Stimulated activated CD8-positive, alpha-beta memory T cell treated with anti-CD3 and anti-CD28 coated beads, Interleukin-12 subunit alpha, Interleukin-12 subunit beta, amount 100 ng/mL, for 24 hours (primary cell): ENCODE data around the gene CRYBG1.
"Not testable (repeated sequence)": the region's sequence is repeated elsewhere in the genome, so short reads cannot be mapped to it uniquely, and the experiment has no call there.

Experiments used
- DNase-seq: peaks from one replicate; pipeline ENCODE4 v3.0.0-alpha.2; 2020; ENCODE audit errors: extremely low read depth

Gene CRYBG1

GRCh38 chr6:106527979-106528378 lies 167.5 kb downstream of the CRYBG1 start:
- DNase-seq, result no peak

- no peak for DNase-seq
Measured at GRCh38 chr6:106528521-106528920, 168.0 kb downstream of the CRYBG1 start.

- DNase-seq, result no peak
Measured at GRCh38 chr6:106529438-106529837, 168.9 kb downstream of the CRYBG1 start.

- no peak for DNase-seq
Measured at GRCh38 chr6:106530026-106530425, 169.5 kb downstream of the CRYBG1 start.

- DNase-seq, result no peak
Measured at GRCh38 chr6:106530502-106530901, 170.0 kb downstream of the CRYBG1 start.

GRCh38 chr6:106533054-106533453 lies 172.5 kb downstream of the CRYBG1 start:
- DNase-seq, result no peak

GRCh38 chr6:106534004-106534403 lies 173.5 kb downstream of the CRYBG1 start:
- DNase-seq, result no peak

- DNase-seq, result no peak
Measured at GRCh38 chr6:106534564-106534982, 174.1 kb downstream of the CRYBG1 start.

- no peak for DNase-seq
Measured at GRCh38 chr6:106535012-106535411, 174.5 kb downstream of the CRYBG1 start.

- DNase-seq, result no peak
Measured at GRCh38 chr6:106536357-106536756, 175.8 kb downstream of the CRYBG1 start.

- no peak for DNase-seq
Measured at GRCh38 chr6:106536851-106537250, 176.3 kb downstream of the CRYBG1 start.

- no peak for DNase-seq
Measured at GRCh38 chr6:106537662-106538061, 177.1 kb downstream of the CRYBG1 start.

- DNase-seq, result no peak
Measured at GRCh38 chr6:106538145-106538544, 177.6 kb downstream of the CRYBG1 start.

GRCh38 chr6:106539936-106540335 lies 179.4 kb downstream of the CRYBG1 start:
- DNase-seq, result no peak

- DNase-seq, result no peak
Measured at GRCh38 chr6:106540432-106540831, 179.9 kb downstream of the CRYBG1 start.

GRCh38 chr6:106540907-106541306 lies 180.4 kb downstream of the CRYBG1 start:
- no peak for DNase-seq

GRCh38 chr6:106546261-106546690 lies 185.8 kb downstream of the CRYBG1 start:
- DNase-seq, result no peak

GRCh38 chr6:106546691-106547414 lies 186.3 kb downstream of the CRYBG1 start:
- DNase-seq, result no peak

GRCh38 chr6:106547601-106548453 lies 187.3 kb downstream of the CRYBG1 start:
- DNase-seq, result no peak

- DNase-seq, result not testable (repeated sequence)
Measured at GRCh38 chr6:106548926-106549455, 188.5 kb downstream of the CRYBG1 start.

GRCh38 chr6:106549521-106549920 lies 189.0 kb downstream of the CRYBG1 start:
- no peak for DNase-seq

GRCh38 chr6:106551155-106551554 lies 190.6 kb downstream of the CRYBG1 start:
- no peak for DNase-seq

GRCh38 chr6:106553440-106553839 lies 192.9 kb downstream of the CRYBG1 start:
- no peak for DNase-seq
